ENCODE results near the gene ESRRA. TPM values are rescaled to one million over a fixed set of nuclear protein-coding genes. Genes with fewer than 3 reads are reported as not detected.

ESRRA gene
- total RNA-seq, 2 experiments from 2014 or later: 28.6 to 57.8 TPM

DNA sequence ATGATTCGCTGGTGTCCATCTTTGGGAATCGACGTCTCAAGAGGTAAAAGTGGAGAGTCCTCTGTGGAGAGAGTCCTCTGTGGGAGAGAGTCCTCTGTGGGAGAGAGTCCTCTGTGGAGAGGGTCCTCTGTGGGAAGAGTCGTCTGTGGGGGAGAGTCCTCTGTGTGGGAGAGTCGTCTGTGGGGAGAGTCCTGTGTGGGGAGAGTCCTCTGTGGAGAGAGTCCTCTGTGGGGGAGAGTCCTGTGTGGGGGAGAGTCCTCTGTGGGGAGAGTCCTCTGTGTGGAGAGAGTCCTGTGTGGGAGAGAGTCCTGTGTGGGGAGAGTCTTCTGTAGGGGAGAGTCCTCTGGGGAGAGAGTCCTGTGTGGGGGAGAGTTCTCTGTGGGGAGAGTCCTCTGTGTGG lies 15.7 kb downstream of the ESRRA start:
- ChIA-PET POLR2A (no interaction called here), CTCF (ENCODE audit: unreplicated experiment) (no interaction called here)
- Histone ChIP-seq H3K79me2 (ENCODE audit: insufficient read depth, low read depth, low read length) (peaks cover 17% of the 10 kb centered on the region; the same call in 1 of the 2 replicates), H2AFZ (ENCODE audit: low read length) (no peak overlapping the region), H3K27ac (ENCODE audit: low read depth, low read length, poor library complexity, severe bottlenecking) (no peak overlapping the region), H3K9me2 (ENCODE audit: insufficient read depth, low read length) (no peaks in the 10 kb centered on the region), H3K36me3 (ENCODE audit: insufficient read depth, low read length) (peaks cover 49% of the 10 kb centered on the region), H4K20me1 (ENCODE audit: insufficient read depth, low read length) (no peaks in the 10 kb centered on the region), H3K4me3 (ENCODE audit: low read depth, low read length, poor library complexity, severe bottlenecking) (no peak overlapping the region), H3K4me2 (ENCODE audit: low read length) (no peak overlapping the region), H3K4me1 (ENCODE audit: insufficient read depth, low read length, poor library complexity, severe bottlenecking) (peaks cover 18% of the 10 kb centered on the region), H3K9me3 (ENCODE audit: low read length) (no peaks in the 10 kb centered on the region)
- intact Hi-C loops (cut with micrococcal nuclease; ENCODE audit: unreplicated experiment): no loop called here
- BruUV-seq (replicated peaks): no TSS peak
- TF ChIP-seq EZH2phosphoT487 (IDR thresholded peaks at IDR 0.05; ENCODE audit: borderline replicate concordance, low read depth, low read length): no peak
- TF ChIP-seq, protein P1, sequence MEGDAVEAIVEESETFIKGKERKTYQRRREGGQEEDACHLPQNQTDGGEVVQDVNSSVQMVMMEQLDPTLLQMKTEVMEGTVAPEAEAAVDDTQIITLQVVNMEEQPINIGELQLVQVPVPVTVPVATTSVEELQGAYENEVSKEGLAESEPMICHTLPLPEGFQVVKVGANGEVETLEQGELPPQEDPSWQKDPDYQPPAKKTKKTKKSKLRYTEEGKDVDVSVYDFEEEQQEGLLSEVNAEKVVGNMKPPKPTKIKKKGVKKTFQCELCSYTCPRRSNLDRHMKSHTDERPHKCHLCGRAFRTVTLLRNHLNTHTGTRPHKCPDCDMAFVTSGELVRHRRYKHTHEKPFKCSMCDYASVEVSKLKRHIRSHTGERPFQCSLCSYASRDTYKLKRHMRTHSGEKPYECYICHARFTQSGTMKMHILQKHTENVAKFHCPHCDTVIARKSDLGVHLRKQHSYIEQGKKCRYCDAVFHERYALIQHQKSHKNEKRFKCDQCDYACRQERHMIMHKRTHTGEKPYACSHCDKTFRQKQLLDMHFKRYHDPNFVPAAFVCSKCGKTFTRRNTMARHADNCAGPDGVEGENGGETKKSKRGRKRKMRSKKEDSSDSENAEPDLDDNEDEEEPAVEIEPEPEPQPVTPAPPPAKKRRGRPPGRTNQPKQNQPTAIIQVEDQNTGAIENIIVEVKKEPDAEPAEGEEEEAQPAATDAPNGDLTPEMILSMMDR (conservative IDR thresholded peaks at IDR 0.05; ENCODE audit: low read length): no peak
- DNase-seq (ENCODE audit: low spot score): no peak

DNA sequence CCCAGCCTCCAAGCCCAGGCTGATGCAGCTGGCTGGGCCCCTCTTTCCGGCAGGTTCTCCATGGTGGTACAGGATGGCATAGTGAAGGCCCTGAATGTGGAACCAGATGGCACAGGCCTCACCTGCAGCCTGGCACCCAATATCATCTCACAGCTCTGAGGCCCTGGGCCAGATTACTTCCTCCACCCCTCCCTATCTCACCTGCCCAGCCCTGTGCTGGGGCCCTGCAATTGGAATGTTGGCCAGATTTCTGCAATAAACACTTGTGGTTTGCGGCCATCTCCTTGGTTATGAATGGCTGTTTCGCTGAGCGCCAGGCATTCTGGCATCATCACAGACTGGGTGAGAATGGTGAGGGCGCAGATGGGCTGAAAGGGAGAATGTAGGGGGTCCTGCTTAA lies 16.2 kb downstream of the ESRRA start:
- TF ChIP-seq, protein P1 (conservative IDR thresholded peaks at IDR 0.05; ENCODE audit: low read length): no peak
- no peak for TF ChIP-seq EZH2phosphoT487 (IDR thresholded peaks at IDR 0.05; ENCODE audit: borderline replicate concordance, low read depth, low read length)
- Histone ChIP-seq H3K4me3 (ENCODE audit: low read depth, low read length, poor library complexity, severe bottlenecking) (no peak overlapping the region), H3K9me2 (ENCODE audit: insufficient read depth, low read length) (no peaks in the 10 kb centered on the region), H4K20me1 (ENCODE audit: insufficient read depth, low read length) (no peaks in the 10 kb centered on the region), H3K36me3 (ENCODE audit: insufficient read depth, low read length) (peaks cover 44% of the 10 kb centered on the region; the same call in 1 of the 2 replicates), H3K4me2 (ENCODE audit: low read length) (no peak overlapping the region), H3K9me3 (ENCODE audit: low read length) (no peaks in the 10 kb centered on the region), H3K4me1 (ENCODE audit: insufficient read depth, low read length, poor library complexity, severe bottlenecking) (peaks cover 13% of the 10 kb centered on the region), H3K79me2 (ENCODE audit: insufficient read depth, low read depth, low read length) (peaks cover 17% of the 10 kb centered on the region; the same call in 1 of the 2 replicates), H2AFZ (ENCODE audit: low read length) (no peak overlapping the region), H3K27ac (ENCODE audit: low read depth, low read length, poor library complexity, severe bottlenecking) (no peak overlapping the region)
- POLR2A ChIA-PET: interaction anchor here (0.6 kb wide), 1 partner anchor 21 kb away, joined by 5 read pairs; no protein-coding TSS in a partner anchor
- DNase-seq (ENCODE audit: low spot score): no peak
- intact Hi-C loops (cut with micrococcal nuclease; ENCODE audit: unreplicated experiment): no loop called here
- CTCF ChIA-PET (ENCODE audit: unreplicated experiment): no interaction called here
- BruUV-seq (replicated peaks): no TSS peak

DNA sequence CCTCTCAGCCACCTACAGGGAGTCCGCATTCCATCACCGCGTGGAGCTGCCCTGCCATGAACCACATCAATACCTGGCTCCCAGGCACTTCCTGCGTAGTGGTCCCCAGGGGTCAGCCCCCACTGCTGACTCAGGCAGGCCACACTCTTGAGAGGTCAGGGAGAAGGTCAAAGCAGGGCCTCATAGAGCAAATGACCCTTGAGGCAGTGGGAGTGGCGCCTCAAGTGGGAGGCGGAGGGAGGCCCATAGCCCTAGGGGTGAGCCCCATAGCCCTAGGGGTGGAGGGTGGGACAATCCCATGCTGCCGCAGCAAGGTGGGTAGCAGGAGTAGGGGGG lies 17.6 kb downstream of the ESRRA start:
- Histone ChIP-seq H3K36me3 (ENCODE audit: insufficient read depth, low read length) (peaks cover 37% of the 10 kb centered on the region; the same call in 1 of the 2 replicates), H3K4me3 (ENCODE audit: low read depth, low read length, poor library complexity, severe bottlenecking) (no peak overlapping the region), H3K4me1 (ENCODE audit: insufficient read depth, low read length, poor library complexity, severe bottlenecking) (peaks cover 12% of the 10 kb centered on the region), H3K4me2 (ENCODE audit: low read length) (no peak overlapping the region), H3K79me2 (ENCODE audit: insufficient read depth, low read depth, low read length) (peaks cover 17% of the 10 kb centered on the region; the same call in 1 of the 2 replicates), H3K9me3 (ENCODE audit: low read length) (no peaks in the 10 kb centered on the region), H3K27ac (ENCODE audit: low read depth, low read length, poor library complexity, severe bottlenecking) (no peak overlapping the region), H4K20me1 (ENCODE audit: insufficient read depth, low read length) (no peaks in the 10 kb centered on the region), H2AFZ (ENCODE audit: low read length) (no peak overlapping the region), H3K9me2 (ENCODE audit: insufficient read depth, low read length) (no peaks in the 10 kb centered on the region)
- no peak for DNase-seq (ENCODE audit: low spot score)
- BruUV-seq (replicated peaks): no TSS peak
- no peak for TF ChIP-seq EZH2phosphoT487 (IDR thresholded peaks at IDR 0.05; ENCODE audit: borderline replicate concordance, low read depth, low read length)
- TF ChIP-seq, protein P1 (conservative IDR thresholded peaks at IDR 0.05; ENCODE audit: low read length): no peak
- POLR2A ChIA-PET: no interaction called here
- intact Hi-C loops (cut with micrococcal nuclease; ENCODE audit: unreplicated experiment): no loop called here
- CTCF ChIA-PET (ENCODE audit: unreplicated experiment): interaction anchor here (0.6 kb wide), 1 partner anchor 32 kb away, joined by 6 read pairs; no protein-coding TSS in a partner anchor

Measured in OCI-LY7 (cell line).